GM21367 (cell line): ENCODE data around the gene CSNK1G1.
"Not testable (repeated sequence)": the region's sequence is repeated elsewhere in the genome, so short reads cannot be mapped to it uniquely, and the experiment has no call there.

Experiments used
- ATAC-seq: cut with Tn5 transposase; IDR thresholded peaks from one replicate; pipeline ENCODE4 v1.9.1; 2021; ENCODE audit not compliant: unreplicated experiment

Gene CSNK1G1

GRCh38 chr15:64355944-64356709 is at the start of gene CSNK1G1:
TSS of gene CSNK1G1 (minus strand) at chr15:64356173. CDS start at chr15:64300499, 55,674 bp downstream.
- ATAC-seq, result peak; percentile 81

- no peak for ATAC-seq
These were observed 44.6 kb upstream of the CSNK1G1 start for GRCh38 chr15:64400583-64400982.

GRCh38 chr15:64398575-64398974 is 42.6 kb upstream of the CSNK1G1 start:
- no peak for ATAC-seq

- no peak for ATAC-seq
These were observed 40.8 kb upstream of the CSNK1G1 start for GRCh38 chr15:64396789-64397188.

- not testable (repeated sequence) for ATAC-seq
These were observed 36.5 kb upstream of the CSNK1G1 start for GRCh38 chr15:64392471-64392870.

- no peak for ATAC-seq
These were observed 33.1 kb upstream of the CSNK1G1 start for GRCh38 chr15:64389036-64389435.

- peak; percentile 95 for ATAC-seq
These were observed 31.7 kb upstream of the CSNK1G1 start, which contains the start of gene TRIP4 for GRCh38 chr15:64387562-64388168. TSS of gene TRIP4 (plus strand) at chr15:64387836. CDS start at chr15:64387864, 28 bp downstream.

GRCh38 chr15:64386291-64386690 is 30.3 kb upstream of the CSNK1G1 start:
- no peak for ATAC-seq

- ATAC-seq, result no peak
These were observed 27.8 kb upstream of the CSNK1G1 start for GRCh38 chr15:64383760-64384159.

- peak; percentile 87 for ATAC-seq
These were observed 25.2 kb upstream of the CSNK1G1 start, which contains the start of gene PCLAF for GRCh38 chr15:64381000-64381751. TSS of gene PCLAF (minus strand) at chr15:64381441. CDS start at chr15:64381371, 70 bp downstream.

GRCh38 chr15:64380130-64380870 is 24.3 kb upstream of the CSNK1G1 start:
- ATAC-seq, result not testable (repeated sequence)

- no peak for ATAC-seq
These were observed 23.4 kb upstream of the CSNK1G1 start for GRCh38 chr15:64379216-64379960.

GRCh38 chr15:64373360-64373759 is 17.4 kb upstream of the CSNK1G1 start:
- no peak for ATAC-seq

GRCh38 chr15:64371383-64371782 is 15.4 kb upstream of the CSNK1G1 start:
- not testable (repeated sequence) for ATAC-seq

- ATAC-seq, result no peak
These were observed 13.2 kb upstream of the CSNK1G1 start for GRCh38 chr15:64369078-64369607.

GRCh38 chr15:64361259-64361658 is 5.3 kb upstream of the CSNK1G1 start:
- ATAC-seq, result no peak

GRCh38 chr15:64356710-64357040 is 702 bp upstream of the CSNK1G1 start:
- no peak for ATAC-seq

- peak; percentile 7 for ATAC-seq
These were observed 527 bp downstream of the CSNK1G1 start for GRCh38 chr15:64355348-64355943.

GRCh38 chr15:64354688-64355344 is 1.2 kb downstream of the CSNK1G1 start:
- no peak for ATAC-seq
